IPS-18a (cell line): ENCODE results near the gene LYPD4.

Experiments used
- H3K27ac ChIP-seq: one replicate; pipeline ENCODE4 v1.5.1; 2013; ENCODE audit warnings: low read length
- H3K27me3 ChIP-seq: one replicate; pipeline ENCODE4 v1.6.1; 2013; ENCODE audit warnings: mild to moderate bottlenecking, low read length; ENCODE audit not compliant: control insufficient read depth, insufficient read depth
- H3K36me3 ChIP-seq: one replicate; pipeline ENCODE4 v1.6.1; 2013; ENCODE audit warnings: low read depth, low read length; ENCODE audit not compliant: control insufficient read depth
- H3K4me1 ChIP-seq: one replicate; pipeline ENCODE4 v1.6.1; 2013; ENCODE audit warnings: low read depth, low read length; ENCODE audit not compliant: control insufficient read depth
- H3K4me3 ChIP-seq: one replicate; pipeline ENCODE4 v1.5.1; 2013; ENCODE audit warnings: low read length
- H3K9ac ChIP-seq: one replicate; pipeline ENCODE4 v1.6.1; 2013; ENCODE audit warnings: mild to moderate bottlenecking, low read length, moderate library complexity
- H3K9me3 ChIP-seq: one replicate; pipeline ENCODE4 v1.6.1; 2013; ENCODE audit warnings: low read depth, low read length; ENCODE audit not compliant: control insufficient read depth

The LYPD4 gene

GRCh38 chr19:41845051-41845590 is 638 bp upstream of the LYPD4 start:
- H3K4me1 ChIP-seq, result no peaks in the 10 kb centered on the region
- no peaks in the 10 kb centered on the region for H3K27me3 ChIP-seq
- H3K9me3 ChIP-seq, result no peaks in the 10 kb centered on the region
- H3K36me3 ChIP-seq, result no peaks in the 10 kb centered on the region
- H3K9ac ChIP-seq, result no peak overlapping the region
- no peak overlapping the region for H3K4me3 ChIP-seq
- no peak overlapping the region for H3K27ac ChIP-seq

GRCh38 chr19:41845001-41845050 is 343 bp upstream of the LYPD4 start, which contains the start of gene DMRTC2:
Gene DMRTC2, plus strand, starts transcription at chr19:41845042. Its CDS starts 2,387 bp downstream, at chr19:41847429.
- Histone ChIP-seq H3K27ac (no peak within 1 kb of the TSS), H3K4me1 (no peaks in the 10 kb centered on the region), H3K4me3 (no peak within 1 kb of the TSS), H3K9ac (no peak within 1 kb of the TSS), H3K27me3 (no peaks in the 10 kb centered on the region), H3K36me3 (no peaks in the 10 kb centered on the region), H3K9me3 (no peaks in the 10 kb centered on the region)

GRCh38 chr19:41843371-41843770 is 1.1 kb downstream of the LYPD4 start:
- no peaks in the 10 kb centered on the region for H3K9me3 ChIP-seq
- H3K27me3 ChIP-seq, result no peaks in the 10 kb centered on the region
- no peaks in the 10 kb centered on the region for H3K36me3 ChIP-seq
- no peak overlapping the region for H3K9ac ChIP-seq
- H3K27ac ChIP-seq, result no peak overlapping the region
- no peak overlapping the region for H3K4me3 ChIP-seq
- no peaks in the 10 kb centered on the region for H3K4me1 ChIP-seq

- H3K27ac ChIP-seq, result no peak overlapping the region
- no peaks in the 10 kb centered on the region for H3K4me1 ChIP-seq
- no peaks in the 10 kb centered on the region for H3K9me3 ChIP-seq
- no peaks in the 10 kb centered on the region for H3K27me3 ChIP-seq
- no peaks in the 10 kb centered on the region for H3K36me3 ChIP-seq
- no peak overlapping the region for H3K9ac ChIP-seq
- no peak overlapping the region for H3K4me3 ChIP-seq
Observed at GRCh38 chr19:41839211-41839610, 5.3 kb downstream of the LYPD4 start.

DNA sequence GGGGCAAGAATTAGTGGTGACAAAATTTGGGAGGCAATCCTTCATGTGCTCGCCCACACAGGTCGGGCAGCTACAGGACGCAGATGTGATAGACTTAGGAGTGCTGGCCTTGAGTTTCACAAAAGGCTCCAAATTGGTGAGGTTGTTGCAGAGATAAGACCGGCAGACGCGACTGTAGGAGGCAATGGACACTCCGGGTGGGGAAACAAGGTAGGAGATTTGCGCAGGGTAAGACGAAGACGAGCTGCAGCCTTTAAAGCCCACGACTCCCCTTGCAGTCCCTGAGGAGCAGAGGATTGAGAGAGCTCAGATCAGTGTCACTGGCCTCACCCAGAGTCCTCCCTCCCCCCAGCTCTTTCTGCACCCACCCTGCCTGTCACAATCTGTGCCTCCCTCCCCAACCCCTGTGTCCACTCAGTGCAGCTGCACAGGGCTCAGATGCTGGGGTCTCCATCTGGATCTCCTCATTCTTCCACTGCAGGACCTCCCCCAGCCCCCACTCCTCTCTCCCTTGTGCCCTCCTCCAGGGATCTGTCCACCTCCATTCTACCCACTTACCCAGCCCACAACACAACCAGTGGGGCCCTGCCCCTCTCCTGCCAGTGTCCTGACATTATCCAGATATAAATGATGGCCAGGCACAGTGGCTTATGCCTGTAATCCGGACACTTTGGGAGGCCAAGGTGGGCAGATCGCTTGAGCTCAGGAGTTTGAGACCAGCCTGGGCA is 6.3 kb downstream of the LYPD4 start:
- H3K36me3 ChIP-seq, result no peaks in the 10 kb centered on the region
- no peak overlapping the region for H3K4me3 ChIP-seq
- H3K27ac ChIP-seq, result no peak overlapping the region
- no peaks in the 10 kb centered on the region for H3K9me3 ChIP-seq
- no peaks in the 10 kb centered on the region for H3K4me1 ChIP-seq
- no peak overlapping the region for H3K9ac ChIP-seq
- H3K27me3 ChIP-seq, result no peaks in the 10 kb centered on the region

- Histone ChIP-seq H3K4me3 (no peak overlapping the region), H3K27ac (no peak overlapping the region), H3K9me3 (no peaks in the 10 kb centered on the region), H3K4me1 (no peaks in the 10 kb centered on the region), H3K9ac (no peak overlapping the region), H3K27me3 (no peaks in the 10 kb centered on the region), H3K36me3 (no peaks in the 10 kb centered on the region)
Observed at GRCh38 chr19:41821003-41821735, 23.3 kb downstream of the LYPD4 start.

GRCh38 chr19:41816761-41817160 is 27.7 kb downstream of the LYPD4 start:
- Histone ChIP-seq H3K36me3 (no peaks in the 10 kb centered on the region), H3K9ac (no peak overlapping the region), H3K4me1 (no peaks in the 10 kb centered on the region), H3K9me3 (no peaks in the 10 kb centered on the region), H3K27ac (no peak overlapping the region), H3K27me3 (peaks cover 9% of the 10 kb centered on the region), H3K4me3 (no peak overlapping the region)

- H3K4me1 ChIP-seq, result no peaks in the 10 kb centered on the region
Observed at GRCh38 chr19:41815301-41815700, 29.2 kb downstream of the LYPD4 start.

GRCh38 chr19:41813911-41814310 is 30.6 kb downstream of the LYPD4 start:
- H3K4me1 ChIP-seq, result no peaks in the 10 kb centered on the region

More at GRCh38 chr19:41815301-41815700, 29.2 kb downstream of the LYPD4 start:
- Histone ChIP-seq H3K27me3 (peaks cover 9% of the 10 kb centered on the region), H3K9me3 (no peaks in the 10 kb centered on the region), H3K36me3 (no peaks in the 10 kb centered on the region), H3K9ac (no peak overlapping the region), H3K27ac (no peak overlapping the region), H3K4me3 (no peak overlapping the region)

GRCh38 chr19:41811981-41812380 is 32.5 kb downstream of the LYPD4 start:
- Histone ChIP-seq H3K4me3 (no peak overlapping the region), H3K27me3 (peaks cover 9% of the 10 kb centered on the region), H3K27ac (no peak overlapping the region), H3K9ac (no peak overlapping the region), H3K4me1 (no peaks in the 10 kb centered on the region), H3K36me3 (no peaks in the 10 kb centered on the region), H3K9me3 (no peaks in the 10 kb centered on the region)

More at GRCh38 chr19:41813911-41814310, 30.6 kb downstream of the LYPD4 start:
- Histone ChIP-seq H3K27ac (no peak overlapping the region), H3K36me3 (no peaks in the 10 kb centered on the region), H3K9me3 (no peaks in the 10 kb centered on the region), H3K9ac (no peak overlapping the region), H3K4me3 (no peak overlapping the region), H3K27me3 (peaks cover 9% of the 10 kb centered on the region)

DNA sequence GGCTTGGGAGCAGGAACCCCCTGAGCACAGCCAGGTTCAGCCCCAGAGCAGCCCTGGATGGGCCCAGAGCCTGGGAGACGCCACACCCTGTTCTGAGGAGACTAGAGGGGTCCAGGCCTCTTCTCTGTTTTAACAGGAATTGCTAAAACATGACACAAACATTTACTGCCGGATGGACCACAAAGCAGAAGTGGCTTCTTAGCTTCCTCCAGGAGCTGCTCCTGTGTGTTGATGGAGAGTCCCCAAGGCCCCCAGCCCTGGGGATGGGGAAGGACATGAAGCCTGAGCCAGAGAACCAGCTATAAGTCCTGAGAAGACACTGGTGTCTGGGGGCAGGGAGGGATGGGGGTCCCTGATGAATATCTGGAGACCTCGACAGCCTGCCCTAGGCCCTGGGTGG is 33.4 kb downstream of the LYPD4 start:
- H3K9ac ChIP-seq, result no peak overlapping the region
- no peak overlapping the region for H3K27ac ChIP-seq
- no peaks in the 10 kb centered on the region for H3K9me3 ChIP-seq

DNA sequence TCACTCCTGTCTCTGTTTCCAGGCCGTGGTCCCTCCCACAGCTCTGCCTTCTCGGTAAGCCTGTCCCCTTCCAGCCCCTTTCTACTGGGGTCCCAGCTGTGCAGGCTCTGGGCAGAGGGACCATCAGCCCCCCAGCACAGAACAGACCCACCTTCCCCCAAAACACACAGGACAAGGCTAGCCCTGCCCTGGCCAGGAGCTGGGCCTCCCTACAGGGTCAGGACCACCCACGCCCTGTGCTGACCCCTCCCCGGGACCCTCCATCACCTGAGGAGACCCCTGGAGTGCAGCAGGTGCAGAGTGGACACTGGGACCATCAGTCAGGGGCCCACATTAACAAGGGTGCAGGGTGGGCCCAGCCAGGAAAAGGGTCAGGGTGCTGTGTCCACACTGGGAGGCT is 34.2 kb downstream of the LYPD4 start:
- Histone ChIP-seq H3K9me3 (no peaks in the 10 kb centered on the region), H3K9ac (no peak overlapping the region), H3K4me1 (no peaks in the 10 kb centered on the region), H3K36me3 (no peaks in the 10 kb centered on the region), H3K4me3 (no peak overlapping the region), H3K27me3 (peaks cover 9% of the 10 kb centered on the region), H3K27ac (no peak overlapping the region)

More for the DNA sequence above, 33.4 kb downstream of the LYPD4 start:
- no peak overlapping the region for H3K4me3 ChIP-seq
- H3K27me3 ChIP-seq, result peaks cover 9% of the 10 kb centered on the region
- no peaks in the 10 kb centered on the region for H3K36me3 ChIP-seq
- H3K4me1 ChIP-seq, result no peaks in the 10 kb centered on the region
